Neural crest cell (in vitro differentiated cells): ENCODE results near the gene PCDH9. TPM values are rescaled to one million over a fixed set of nuclear protein-coding genes. Genes with fewer than 3 reads are reported as not detected.
A peak's percentile ranks its signal among the peaks of the same experiment; 100 is the strongest.

Experiments
- DNase-seq: peaks from one replicate; pipeline ENCODE4 v3.0.0; 2021; ENCODE audit warnings: low read depth, mixed read lengths, low spot score
- H3K27ac Mint-ChIP-seq: one replicate; pipeline ENCODE4 v1.8.0; 2021; ENCODE audit warnings: mild to moderate bottlenecking, mixed read lengths; ENCODE audit not compliant: unreplicated experiment
- H3K27me3 Mint-ChIP-seq: 2 replicates; pipeline ENCODE4 v1.8.0; 2021; ENCODE audit warnings: low read depth, mild to moderate bottlenecking, mixed read lengths
- H3K36me3 Mint-ChIP-seq: 2 replicates; pipeline ENCODE4 v1.8.0; 2021; ENCODE audit warnings: low read depth, mild to moderate bottlenecking, mixed read lengths
- H3K4me1 Mint-ChIP-seq: 2 replicates; pipeline ENCODE4 v1.8.0; 2021; ENCODE audit warnings: mixed read lengths
- H3K4me3 Mint-ChIP-seq: one replicate; pipeline ENCODE4 v1.8.0; 2021; ENCODE audit warnings: mild to moderate bottlenecking, mixed read lengths
- H3K9me3 Mint-ChIP-seq: 2 replicates; pipeline ENCODE4 v1.8.0; 2021; ENCODE audit warnings: mixed read lengths
- total RNA-seq: library from RNA; stranded (reverse); gene quantifications from 2 replicates; pipeline ENCODE4 v1.2.1, GENCODE V29; 2021
- TF ChIP-seq, protein P1 (sequence below): fragments of 200-600 bp; sonication (generic); conservative IDR thresholded peaks from 2 replicates; pipeline ENCODE4 v1.5.0; 2021; ENCODE audit warnings: antibody characterized with exemption, mild to moderate bottlenecking

The PCDH9 gene
- total RNA-seq, 1 donor from 2014 or later = 6.3 TPM

DNA sequence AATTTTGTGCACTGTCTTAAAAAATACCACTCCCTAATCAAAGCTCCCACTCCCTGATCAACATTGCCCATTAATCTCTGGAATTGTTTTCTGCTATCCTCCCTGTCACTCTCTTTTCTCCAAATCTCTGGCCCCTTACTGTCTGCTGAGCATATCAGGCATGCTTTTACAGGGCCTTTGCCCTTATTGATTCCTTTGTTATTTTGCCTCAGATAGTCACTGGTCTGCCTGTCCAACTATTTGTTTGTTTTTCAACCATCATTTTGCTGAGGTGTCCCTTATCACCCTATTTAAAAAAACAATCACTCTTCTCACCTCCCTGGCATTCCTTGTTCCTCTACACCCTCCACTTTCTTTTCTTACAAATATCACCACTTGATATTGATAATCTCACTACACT lies 153.0 kb downstream of the PCDH9 start:
- Mint-ChIP-seq H3K27me3 (no peaks in the 10 kb centered on the region), H3K4me1 (peaks cover 10% of the 10 kb centered on the region), H3K9me3 (no peaks in the 10 kb centered on the region), H3K36me3 (no peaks in the 10 kb centered on the region), H3K4me3 (no peak overlapping the region), H3K27ac (no peak overlapping the region)
- TF ChIP-seq, protein P1, sequence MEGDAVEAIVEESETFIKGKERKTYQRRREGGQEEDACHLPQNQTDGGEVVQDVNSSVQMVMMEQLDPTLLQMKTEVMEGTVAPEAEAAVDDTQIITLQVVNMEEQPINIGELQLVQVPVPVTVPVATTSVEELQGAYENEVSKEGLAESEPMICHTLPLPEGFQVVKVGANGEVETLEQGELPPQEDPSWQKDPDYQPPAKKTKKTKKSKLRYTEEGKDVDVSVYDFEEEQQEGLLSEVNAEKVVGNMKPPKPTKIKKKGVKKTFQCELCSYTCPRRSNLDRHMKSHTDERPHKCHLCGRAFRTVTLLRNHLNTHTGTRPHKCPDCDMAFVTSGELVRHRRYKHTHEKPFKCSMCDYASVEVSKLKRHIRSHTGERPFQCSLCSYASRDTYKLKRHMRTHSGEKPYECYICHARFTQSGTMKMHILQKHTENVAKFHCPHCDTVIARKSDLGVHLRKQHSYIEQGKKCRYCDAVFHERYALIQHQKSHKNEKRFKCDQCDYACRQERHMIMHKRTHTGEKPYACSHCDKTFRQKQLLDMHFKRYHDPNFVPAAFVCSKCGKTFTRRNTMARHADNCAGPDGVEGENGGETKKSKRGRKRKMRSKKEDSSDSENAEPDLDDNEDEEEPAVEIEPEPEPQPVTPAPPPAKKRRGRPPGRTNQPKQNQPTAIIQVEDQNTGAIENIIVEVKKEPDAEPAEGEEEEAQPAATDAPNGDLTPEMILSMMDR = no peak
- no peak for DNase-seq

DNA sequence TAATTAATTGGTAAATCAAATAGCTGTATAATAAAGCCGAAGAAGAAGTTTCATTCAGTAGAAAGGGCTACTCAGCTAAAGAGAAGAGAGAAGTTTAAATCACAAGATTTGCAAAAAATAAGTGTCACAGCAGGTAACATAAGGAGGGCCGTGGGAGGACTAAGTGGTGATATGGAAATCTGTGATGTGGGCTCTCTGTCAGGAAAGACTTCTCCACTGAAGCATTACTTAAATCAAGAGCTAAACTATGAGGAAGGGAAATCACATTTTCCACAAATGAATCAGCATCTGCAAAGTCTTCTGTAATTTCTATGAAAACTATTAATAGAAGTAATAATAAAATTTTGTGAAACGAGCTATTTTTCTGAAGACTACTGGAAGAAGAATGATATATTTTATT lies 153.8 kb downstream of the PCDH9 start:
- TF ChIP-seq, protein P1 = no peak
- Mint-ChIP-seq H3K9me3 (peaks cover 2% of the 10 kb centered on the region), H3K36me3 (no peaks in the 10 kb centered on the region), H3K4me1 (peaks cover 10% of the 10 kb centered on the region), H3K27me3 (no peaks in the 10 kb centered on the region), H3K4me3 (no peak overlapping the region), H3K27ac (no peak overlapping the region)
- no peak for DNase-seq

DNA sequence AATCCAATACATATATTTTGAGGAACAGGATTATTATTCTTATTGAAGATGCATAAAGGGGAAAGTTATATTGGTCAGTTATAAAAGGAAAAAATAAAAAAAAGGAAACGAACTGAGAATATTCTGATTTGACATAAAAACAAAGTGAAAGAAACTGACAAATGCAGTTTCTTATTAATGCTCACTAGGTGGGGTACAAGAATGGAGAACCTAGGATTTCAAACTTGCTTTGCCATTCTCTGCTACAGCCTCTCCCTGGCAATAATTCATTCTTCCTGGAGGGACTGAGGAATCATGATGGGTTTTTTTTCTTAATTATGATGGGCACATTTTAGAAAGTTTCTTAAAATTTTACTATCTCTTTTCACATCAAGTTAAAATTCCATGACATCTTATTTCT lies 154.9 kb downstream of the PCDH9 start:
- no peak overlapping the region for H3K4me3 Mint-ChIP-seq
- no peak for DNase-seq
- H3K36me3 Mint-ChIP-seq = no peaks in the 10 kb centered on the region
- H3K27me3 Mint-ChIP-seq = no peaks in the 10 kb centered on the region
- TF ChIP-seq, protein P1 = peak; percentile 14
- no peak overlapping the region for H3K27ac Mint-ChIP-seq
- peaks cover 2% of the 10 kb centered on the region for H3K9me3 Mint-ChIP-seq
- peaks cover 10% of the 10 kb centered on the region for H3K4me1 Mint-ChIP-seq

DNA sequence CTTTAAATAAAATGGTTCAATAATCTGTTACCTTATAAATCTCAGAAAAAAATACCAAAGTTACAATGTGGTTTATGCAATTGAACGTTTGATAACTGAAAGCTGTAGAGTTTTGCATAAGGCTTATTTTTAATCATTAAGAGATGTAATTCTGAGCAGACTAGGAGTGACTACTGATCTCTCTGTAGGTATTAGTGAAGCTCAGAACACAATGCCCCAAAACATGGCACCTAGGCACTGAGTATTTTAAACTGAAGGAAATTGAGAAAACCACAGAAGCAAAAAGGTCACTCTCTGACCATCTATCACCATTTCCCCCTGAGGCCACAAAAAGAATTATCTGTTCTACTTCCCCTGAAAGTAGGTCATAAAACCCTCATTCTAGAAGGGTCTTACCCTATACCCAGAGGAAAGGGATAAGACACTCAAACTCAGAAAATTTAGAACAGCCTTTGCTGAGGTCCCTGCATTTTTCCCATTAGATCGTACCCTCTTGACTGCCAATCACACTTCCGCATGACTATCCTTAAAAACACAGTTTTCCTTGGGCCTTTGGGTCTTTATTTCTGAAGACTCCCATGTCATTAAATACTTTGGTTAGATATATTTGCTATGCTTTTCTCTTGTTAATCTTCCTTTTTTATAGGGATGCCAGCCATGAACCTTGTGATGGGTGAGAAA lies 158.1 kb downstream of the PCDH9 start:
- Mint-ChIP-seq H3K4me3 (no peak overlapping the region), H3K27me3 (no peaks in the 10 kb centered on the region), H3K36me3 (no peaks in the 10 kb centered on the region), H3K4me1 (peaks cover 11% of the 10 kb centered on the region), H3K27ac (peak overlapping the region; percentile 60), H3K9me3 (peaks cover 2% of the 10 kb centered on the region)
- TF ChIP-seq, protein P1 = no peak
- no peak for DNase-seq

DNA sequence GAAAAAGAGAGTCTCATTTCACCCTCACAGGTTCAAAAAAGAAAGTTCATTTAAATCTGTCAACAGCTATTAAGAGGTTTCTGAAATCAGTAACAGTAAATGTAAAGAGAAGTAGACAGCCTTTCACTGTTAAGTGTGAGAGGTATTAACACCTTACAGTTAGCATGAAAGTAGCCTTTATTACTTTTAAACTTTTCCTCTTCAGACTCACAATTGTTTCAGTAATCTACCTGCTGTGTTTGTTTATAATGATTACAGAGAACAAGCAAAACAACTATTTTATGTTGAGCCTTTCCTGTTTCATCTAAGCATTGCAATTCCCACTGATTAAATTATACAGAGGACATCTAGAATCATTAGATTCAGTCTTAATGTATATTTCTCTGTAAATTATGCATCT lies 159.8 kb downstream of the PCDH9 start:
- Mint-ChIP-seq H3K27ac (no peak overlapping the region), H3K9me3 (peaks cover 2% of the 10 kb centered on the region), H3K27me3 (no peaks in the 10 kb centered on the region), H3K4me1 (peaks cover 9% of the 10 kb centered on the region), H3K36me3 (no peaks in the 10 kb centered on the region), H3K4me3 (no peak overlapping the region)
- no peak for DNase-seq
- TF ChIP-seq, protein P1 = no peak
